Measurements from ENCODE around the gene CRACR2B. TPM values are rescaled to one million over a fixed set of nuclear protein-coding genes. Genes with fewer than 3 reads are reported as not detected.

CRACR2B gene
- total RNA-seq, 1 experiment from 2014 or later, result 11.8 TPM

DNA sequence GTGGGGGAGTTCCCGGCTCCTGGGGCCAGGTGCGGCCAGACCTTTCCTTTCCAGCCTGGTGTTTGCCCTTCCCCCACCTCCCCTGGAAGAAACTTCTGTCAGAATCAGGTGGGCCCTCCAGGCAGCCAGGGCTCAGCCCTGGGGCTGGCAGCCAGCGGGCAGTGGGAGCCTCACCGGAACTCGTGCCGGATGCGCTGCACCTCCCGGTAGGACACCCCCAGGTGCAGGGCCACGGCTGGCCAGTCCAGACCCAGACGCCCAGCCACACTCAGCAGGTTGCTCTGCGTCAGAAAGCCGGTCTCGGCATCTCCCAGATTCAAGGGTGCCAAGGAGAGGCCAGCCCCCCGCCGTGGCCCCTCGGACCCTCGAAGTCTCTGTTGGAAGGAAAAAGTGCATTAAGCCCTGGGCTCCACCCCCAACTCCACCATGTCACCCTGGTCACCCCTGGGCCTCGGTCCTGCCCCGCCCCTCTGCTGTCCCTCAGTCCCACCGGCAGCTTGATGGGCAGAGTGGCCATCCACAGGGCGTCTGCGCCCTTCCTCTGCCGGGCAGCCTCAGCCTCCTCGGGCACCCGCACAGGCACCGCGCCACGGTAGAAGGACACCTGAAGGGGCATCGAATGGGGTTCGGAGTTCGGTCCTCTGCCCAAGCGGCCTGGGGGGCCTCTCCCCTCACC, 27.9 kb upstream of the CRACR2B start:
- DNase-seq (ENCODE audit: low read depth, low spot score), result no peak
- RAD21 ChIA-PET (ENCODE audit: low non-redundant PET in 1 of 2, low total read pairs in 2 of 2, uncharacterized antibody in 2 of 2, unreplicated experiment in 2 of 2), result no interaction called here
- TF ChIP-seq ELF1 (IDR thresholded peaks at IDR 0.05; ENCODE audit: borderline replicate concordance, low read depth) (no peak), ZNF274 (IDR thresholded peaks at IDR 0.05; ENCODE audit: low read depth, low read length) (no peak), EZH2 (IDR thresholded peaks at IDR 0.05) (no peak), ATF3 (IDR thresholded peaks at IDR 0.05) (no peak), POLR2A (IDR thresholded peaks at IDR 0.05; ENCODE audit: borderline replicate concordance, extremely low read depth, insufficient read depth, insufficient read length) (no peak), FOSL1 (IDR thresholded peaks at IDR 0.05; ENCODE audit: low read depth) (no peak), CBX3 (IDR thresholded peaks at IDR 0.05; ENCODE audit: low read depth) (no peak), RAD21 (IDR thresholded peaks at IDR 0.05; ENCODE audit: low read depth) (no peak), SIN3A (IDR thresholded peaks at IDR 0.05; ENCODE audit: low read depth) (no peak), POLR2AphosphoS5 (IDR thresholded peaks at IDR 0.05; ENCODE audit: low read depth, low read length) (no peak), MAX (IDR thresholded peaks at IDR 0.05) (no peak), EZH2phosphoT487 (IDR thresholded peaks at IDR 0.05; ENCODE audit: borderline replicate concordance) (no peak), TCF7L2 (IDR thresholded peaks at IDR 0.05; ENCODE audit: borderline replicate concordance, extremely low read depth, insufficient read depth, insufficient read length) (no peak)
- TF ChIP-seq, protein P1, sequence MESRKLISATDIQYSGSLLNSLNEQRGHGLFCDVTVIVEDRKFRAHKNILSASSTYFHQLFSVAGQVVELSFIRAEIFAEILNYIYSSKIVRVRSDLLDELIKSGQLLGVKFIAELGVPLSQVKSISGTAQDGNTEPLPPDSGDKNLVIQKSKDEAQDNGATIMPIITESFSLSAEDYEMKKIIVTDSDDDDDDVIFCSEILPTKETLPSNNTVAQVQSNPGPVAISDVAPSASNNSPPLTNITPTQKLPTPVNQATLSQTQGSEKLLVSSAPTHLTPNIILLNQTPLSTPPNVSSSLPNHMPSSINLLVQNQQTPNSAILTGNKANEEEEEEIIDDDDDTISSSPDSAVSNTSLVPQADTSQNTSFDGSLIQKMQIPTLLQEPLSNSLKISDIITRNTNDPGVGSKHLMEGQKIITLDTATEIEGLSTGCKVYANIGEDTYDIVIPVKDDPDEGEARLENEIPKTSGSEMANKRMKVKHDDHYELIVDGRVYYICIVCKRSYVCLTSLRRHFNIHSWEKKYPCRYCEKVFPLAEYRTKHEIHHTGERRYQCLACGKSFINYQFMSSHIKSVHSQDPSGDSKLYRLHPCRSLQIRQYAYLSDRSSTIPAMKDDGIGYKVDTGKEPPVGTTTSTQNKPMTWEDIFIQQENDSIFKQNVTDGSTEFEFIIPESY (IDR thresholded peaks at IDR 0.05; ENCODE audit: extremely low read depth, insufficient replicate concordance, low read length), result no peak
- TF ChIP-seq, protein P2, sequence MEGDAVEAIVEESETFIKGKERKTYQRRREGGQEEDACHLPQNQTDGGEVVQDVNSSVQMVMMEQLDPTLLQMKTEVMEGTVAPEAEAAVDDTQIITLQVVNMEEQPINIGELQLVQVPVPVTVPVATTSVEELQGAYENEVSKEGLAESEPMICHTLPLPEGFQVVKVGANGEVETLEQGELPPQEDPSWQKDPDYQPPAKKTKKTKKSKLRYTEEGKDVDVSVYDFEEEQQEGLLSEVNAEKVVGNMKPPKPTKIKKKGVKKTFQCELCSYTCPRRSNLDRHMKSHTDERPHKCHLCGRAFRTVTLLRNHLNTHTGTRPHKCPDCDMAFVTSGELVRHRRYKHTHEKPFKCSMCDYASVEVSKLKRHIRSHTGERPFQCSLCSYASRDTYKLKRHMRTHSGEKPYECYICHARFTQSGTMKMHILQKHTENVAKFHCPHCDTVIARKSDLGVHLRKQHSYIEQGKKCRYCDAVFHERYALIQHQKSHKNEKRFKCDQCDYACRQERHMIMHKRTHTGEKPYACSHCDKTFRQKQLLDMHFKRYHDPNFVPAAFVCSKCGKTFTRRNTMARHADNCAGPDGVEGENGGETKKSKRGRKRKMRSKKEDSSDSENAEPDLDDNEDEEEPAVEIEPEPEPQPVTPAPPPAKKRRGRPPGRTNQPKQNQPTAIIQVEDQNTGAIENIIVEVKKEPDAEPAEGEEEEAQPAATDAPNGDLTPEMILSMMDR (IDR thresholded peaks at IDR 0.05 in 2 of 3, conservative IDR thresholded peaks at IDR 0.05 in 1 of 3; ENCODE audit: borderline replicate concordance in 1 of 3, insufficient read depth in 1 of 3, low read depth in 2 of 3, low read length in 2 of 3), result no peak
- Histone ChIP-seq H3K4me3 (replicated peaks in 1 of 2; ENCODE audit: low read depth in 1 of 2, low read length in 2 of 2) (no peak overlapping the region), H3K4me1 (ENCODE audit: control insufficient read depth in 1 of 2, insufficient read depth in 2 of 2, low read length in 2 of 2) (peaks cover 25 to 48% of the 10 kb centered on the region in 2 experiments), H4K20me1 (ENCODE audit: insufficient read depth) (no peaks in the 10 kb centered on the region), H3K9me2 (ENCODE audit: insufficient read depth) (no peaks in the 10 kb centered on the region), H3K27ac (ENCODE audit: low read depth, low read length) (peak overlapping the region; percentile 91; the same call in 1 of the 2 replicates), H3K36me3 (ENCODE audit: control insufficient read depth in 1 of 2, insufficient read depth in 2 of 2, low read length in 2 of 2) (peaks cover 0 to 9% of the 10 kb centered on the region in 2 experiments; a peak in 1 of 4 replicates), H2AFZ (ENCODE audit: low read depth, low read length, poor library complexity, severe bottlenecking) (no peak overlapping the region), H3K79me2 (ENCODE audit: insufficient read depth, low read length) (peaks cover 36% of the 10 kb centered on the region), H3K4me2 (ENCODE audit: low read length) (no peak overlapping the region), H3K27me3 (ENCODE audit: insufficient read depth, low read length) (no peaks in the 10 kb centered on the region), H3K9ac (ENCODE audit: low read length) (no peak overlapping the region), H3K9me3 (ENCODE audit: control insufficient read depth in 1 of 2, insufficient read depth in 1 of 2, low read depth in 1 of 2, low read length in 2 of 2) (no peaks in the 10 kb centered on the region)
- CTCF ChIA-PET, result no interaction called here
- intact Hi-C loops (cut with micrococcal nuclease), result no loop called here
- POLR2A ChIA-PET, result no interaction called here
- ATAC-seq, result no peak
- BruUV-seq (replicated peaks), result no TSS peak

All from HCT116 (cell line).